HUES48 (cell line): ENCODE results near the gene S100A8.
"Not testable (repeated sequence)": the region's sequence is repeated elsewhere in the genome, so short reads cannot be mapped to it uniquely, and the experiment has no call there.

ENCODE experiments used
- H3K27ac ChIP-seq: one replicate; pipeline ENCODE4 v1.7.0; 2013; ENCODE audit warnings: low read depth, low read length, inconsistent platforms
- H3K27me3 ChIP-seq: 2 replicates; pipeline ENCODE4 v1.6.1; 2013; ENCODE audit warnings: mild to moderate bottlenecking, low read length; ENCODE audit not compliant: control insufficient read depth, insufficient read depth
- H3K36me3 ChIP-seq: 2 replicates; pipeline ENCODE4 v1.6.1; 2013; ENCODE audit warnings: low read length; ENCODE audit not compliant: control insufficient read depth, insufficient read depth
- H3K4me1 ChIP-seq: 2 replicates; pipeline ENCODE4 v1.6.1; 2013; ENCODE audit warnings: mild to moderate bottlenecking, low read length; ENCODE audit not compliant: control insufficient read depth, insufficient read depth
- H3K4me3 ChIP-seq: 2 replicates; pipeline ENCODE4 v1.5.1; 2013; ENCODE audit warnings: mild to moderate bottlenecking, low read depth, low read length
- H3K9ac ChIP-seq: 2 replicates; pipeline ENCODE4 v1.6.1; 2013; ENCODE audit warnings: mild to moderate bottlenecking, low read depth, low read length, moderate library complexity
- H3K9me3 ChIP-seq: 2 replicates; pipeline ENCODE4 v1.6.1; 2013; ENCODE audit warnings: low read length; ENCODE audit not compliant: control insufficient read depth, insufficient read depth

Gene S100A8

GRCh38 chr1:153353226-153353947 lies 37.5 kb downstream of the S100A8 start:
- Histone ChIP-seq H3K9ac (no peak overlapping the region), H3K27me3 (no peaks in the 10 kb centered on the region; the same call in 1 of the 2 replicates), H3K4me1 (no peaks in the 10 kb centered on the region)

GRCh38 chr1:153352523-153352922 lies 38.4 kb downstream of the S100A8 start:
- no peak overlapping the region for H3K4me3 ChIP-seq

More at GRCh38 chr1:153353226-153353947, 37.5 kb downstream of the S100A8 start:
- H3K9me3 ChIP-seq = no peaks in the 10 kb centered on the region
- H3K36me3 ChIP-seq = no peaks in the 10 kb centered on the region
- no peak overlapping the region for H3K4me3 ChIP-seq
- no peak overlapping the region for H3K27ac ChIP-seq

GRCh38 chr1:153350321-153350957 lies 40.4 kb downstream of the S100A8 start:
- Histone ChIP-seq H3K27me3 (no peaks in the 10 kb centered on the region; the same call in 1 of the 2 replicates), H3K36me3 (no peaks in the 10 kb centered on the region), H3K9ac (no peak overlapping the region), H3K4me1 (no peaks in the 10 kb centered on the region), H3K27ac (no peak overlapping the region), H3K9me3 (no peaks in the 10 kb centered on the region), H3K4me3 (no peak overlapping the region)

More at GRCh38 chr1:153352523-153352922, 38.4 kb downstream of the S100A8 start:
- Histone ChIP-seq H3K9me3 (no peaks in the 10 kb centered on the region), H3K9ac (no peak overlapping the region), H3K27ac (no peak overlapping the region), H3K4me1 (no peaks in the 10 kb centered on the region), H3K36me3 (no peaks in the 10 kb centered on the region), H3K27me3 (no peaks in the 10 kb centered on the region; the same call in 1 of the 2 replicates)

DNA sequence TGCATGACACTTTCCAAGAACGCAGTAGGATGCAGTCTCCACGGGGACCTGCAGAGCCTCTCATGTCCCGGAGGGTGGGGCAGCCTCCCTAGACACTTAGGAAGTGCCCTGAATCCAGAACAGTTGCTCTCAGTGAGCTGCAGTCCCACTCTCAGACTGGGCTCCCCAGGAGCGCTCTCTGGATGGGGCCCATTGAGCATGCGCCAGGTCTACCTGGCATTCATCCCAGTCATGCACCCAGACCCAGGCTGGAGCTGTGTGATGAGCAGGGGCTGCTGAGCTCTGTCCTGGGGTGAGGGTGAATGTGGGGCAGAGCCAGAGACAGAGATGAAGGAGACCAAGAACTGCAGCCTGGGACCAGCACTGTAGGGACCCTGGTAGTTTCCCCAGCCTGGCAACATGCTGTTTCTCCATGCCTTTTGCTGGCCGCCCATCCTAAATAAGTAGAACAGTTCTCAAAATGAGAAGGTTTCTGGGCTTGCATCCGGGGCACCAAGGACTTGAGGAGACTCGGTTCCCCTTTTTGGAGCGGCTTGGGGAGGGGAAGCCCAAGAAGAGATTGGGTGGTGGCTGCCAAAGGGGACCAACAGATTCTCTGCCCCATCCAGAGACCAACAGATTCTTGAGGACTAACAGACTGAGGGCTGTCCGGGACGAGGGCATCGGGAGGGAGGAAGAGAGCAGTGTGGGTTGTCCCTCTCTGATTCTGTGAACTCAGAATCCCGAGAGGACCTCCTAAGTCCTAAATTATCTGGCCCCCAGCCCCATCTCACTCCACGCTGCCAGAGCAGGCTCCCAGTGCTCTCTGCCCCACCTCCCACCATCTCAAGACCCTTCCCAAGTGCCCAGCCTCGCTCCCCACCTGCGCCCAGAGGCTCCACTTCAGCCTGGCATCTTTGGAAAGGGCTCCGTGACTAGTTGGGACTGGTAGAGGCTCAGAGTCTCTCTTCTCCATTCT lies 41.2 kb downstream of the S100A8 start:
- H3K9me3 ChIP-seq = no peaks in the 10 kb centered on the region
- H3K9ac ChIP-seq = no peak overlapping the region
- no peaks in the 10 kb centered on the region; the same call in 1 of the 2 replicates for H3K27me3 ChIP-seq

DNA sequence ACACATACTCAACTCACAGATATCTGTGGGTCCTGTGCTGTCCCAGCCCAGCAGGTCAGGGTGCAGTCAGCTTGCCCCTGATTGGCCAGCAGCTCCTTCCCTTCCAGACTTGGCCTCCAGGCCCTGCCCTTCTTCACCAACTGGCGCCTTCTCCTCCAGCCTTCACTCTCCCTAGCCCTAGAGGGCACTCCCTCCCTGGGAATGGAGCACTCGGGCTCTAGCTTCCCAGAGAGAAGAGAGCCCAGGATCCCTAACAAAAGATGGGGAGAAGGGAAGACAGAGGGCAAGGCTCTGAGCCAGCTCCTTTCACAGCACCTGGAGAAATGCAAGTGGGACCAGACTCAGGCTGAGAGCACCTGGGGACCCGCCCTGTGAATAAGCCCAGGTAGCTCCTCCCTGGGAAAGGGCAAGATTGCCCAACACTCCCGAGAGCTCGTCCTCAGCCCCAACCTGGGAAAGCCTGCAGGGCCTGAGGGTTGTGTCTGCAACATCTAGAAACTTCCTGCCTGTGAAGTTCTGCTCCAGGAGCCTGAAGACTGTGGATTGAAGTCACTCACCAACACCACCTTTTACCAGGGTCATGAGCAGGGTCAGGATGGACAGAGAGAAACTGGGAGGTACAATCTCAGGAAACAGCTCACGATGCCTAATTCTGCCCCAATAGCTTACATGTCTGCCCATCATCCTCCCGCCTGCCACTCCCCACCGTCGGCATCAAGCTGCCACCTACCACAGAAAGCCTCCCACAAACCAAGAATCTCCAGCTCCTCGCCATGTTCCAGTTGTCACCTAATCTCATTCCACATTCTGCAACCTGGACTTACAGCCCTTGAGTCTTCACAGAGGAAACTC lies 42.1 kb downstream of the S100A8 start, which contains the start of gene PGLYRP4:
TSS of gene PGLYRP4 (minus strand) at position 331 of the 852 bp plus-strand sequence. CDS start 909 bp downstream, outside the sequence.
- H3K9ac ChIP-seq = no peak within 1 kb of the TSS
- no peaks in the 10 kb centered on the region; the same call in 1 of the 2 replicates for H3K27me3 ChIP-seq

More for the DNA sequence above, 41.2 kb downstream of the S100A8 start:
- Histone ChIP-seq H3K4me3 (no peak overlapping the region), H3K36me3 (no peaks in the 10 kb centered on the region), H3K27ac (no peak overlapping the region), H3K4me1 (no peaks in the 10 kb centered on the region)

GRCh38 chr1:153347856-153348255 lies 43.0 kb downstream of the S100A8 start:
- H3K4me1 ChIP-seq = no peaks in the 10 kb centered on the region

More for the DNA sequence above, 42.1 kb downstream of the S100A8 start, which contains the start of gene PGLYRP4:
- Histone ChIP-seq H3K27ac (no peak within 1 kb of the TSS), H3K4me1 (no peaks in the 10 kb centered on the region), H3K36me3 (no peaks in the 10 kb centered on the region), H3K4me3 (no peak within 1 kb of the TSS), H3K9me3 (no peaks in the 10 kb centered on the region)

GRCh38 chr1:153347049-153347448 lies 43.8 kb downstream of the S100A8 start:
- H3K36me3 ChIP-seq, H3K4me3 ChIP-seq, H3K9ac ChIP-seq, H3K27me3 ChIP-seq, H3K27ac ChIP-seq, H3K9me3 ChIP-seq, H3K4me1 ChIP-seq: not testable (repeated sequence)

More at GRCh38 chr1:153347856-153348255, 43.0 kb downstream of the S100A8 start:
- Histone ChIP-seq H3K27ac (no peak overlapping the region), H3K4me3 (no peak overlapping the region), H3K9me3 (no peaks in the 10 kb centered on the region), H3K36me3 (no peaks in the 10 kb centered on the region), H3K9ac (no peak overlapping the region), H3K27me3 (no peaks in the 10 kb centered on the region; the same call in 1 of the 2 replicates)

DNA sequence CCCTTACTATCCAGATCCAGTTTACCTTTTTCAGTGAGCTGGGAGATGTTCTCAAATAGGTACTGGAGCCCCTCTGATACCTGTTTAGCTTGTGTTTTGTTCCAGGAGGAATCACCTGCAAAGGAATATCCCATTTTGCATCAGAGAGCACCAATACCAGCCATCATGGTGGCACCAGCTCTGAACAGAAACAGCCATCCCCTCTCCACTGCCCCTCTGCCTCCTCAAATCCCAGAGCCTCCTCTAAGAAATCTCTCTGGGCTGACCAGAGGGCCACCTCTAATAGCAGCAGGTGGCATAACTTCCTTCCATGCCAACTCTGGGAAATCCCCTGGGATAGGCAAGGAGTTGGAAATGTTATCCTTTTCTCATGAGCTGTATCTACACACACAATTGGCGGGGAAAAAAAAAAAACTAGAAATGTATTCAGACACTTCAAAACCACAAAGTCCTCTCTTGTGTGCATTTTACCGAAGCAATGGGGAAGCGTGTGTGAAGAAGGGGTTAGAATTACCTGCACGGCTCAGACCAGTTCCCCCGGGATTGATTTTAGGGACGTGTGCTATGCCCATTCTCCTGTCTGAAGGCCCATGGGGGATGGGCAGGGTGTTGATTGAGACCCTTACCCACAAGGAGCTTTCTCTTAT lies 44.7 kb downstream of the S100A8 start:
- no peak overlapping the region for H3K9ac ChIP-seq
- H3K36me3 ChIP-seq = no peaks in the 10 kb centered on the region
- no peaks in the 10 kb centered on the region; the same call in 1 of the 2 replicates for H3K27me3 ChIP-seq
- H3K27ac ChIP-seq = no peak overlapping the region
- no peaks in the 10 kb centered on the region for H3K9me3 ChIP-seq
- no peaks in the 10 kb centered on the region for H3K4me1 ChIP-seq
- H3K4me3 ChIP-seq = no peak overlapping the region

GRCh38 chr1:153345187-153346076 lies 45.4 kb downstream of the S100A8 start:
- H3K4me1 ChIP-seq = no peaks in the 10 kb centered on the region
- H3K36me3 ChIP-seq = no peaks in the 10 kb centered on the region
- no peak overlapping the region for H3K9ac ChIP-seq
- H3K4me3 ChIP-seq = no peak overlapping the region
- H3K27me3 ChIP-seq = no peaks in the 10 kb centered on the region; the same call in 1 of the 2 replicates
- H3K27ac ChIP-seq = no peak overlapping the region
- H3K9me3 ChIP-seq = no peaks in the 10 kb centered on the region
